ENCODE measurements around the gene PMFBP1. TPM values are rescaled to one million over a fixed set of nuclear protein-coding genes. Genes with fewer than 3 reads are reported as not detected.

PMFBP1 gene
- total RNA-seq, 4 donors from 2014 or later: 0.42 to 1.2 (median 0.51) TPM

DNA sequence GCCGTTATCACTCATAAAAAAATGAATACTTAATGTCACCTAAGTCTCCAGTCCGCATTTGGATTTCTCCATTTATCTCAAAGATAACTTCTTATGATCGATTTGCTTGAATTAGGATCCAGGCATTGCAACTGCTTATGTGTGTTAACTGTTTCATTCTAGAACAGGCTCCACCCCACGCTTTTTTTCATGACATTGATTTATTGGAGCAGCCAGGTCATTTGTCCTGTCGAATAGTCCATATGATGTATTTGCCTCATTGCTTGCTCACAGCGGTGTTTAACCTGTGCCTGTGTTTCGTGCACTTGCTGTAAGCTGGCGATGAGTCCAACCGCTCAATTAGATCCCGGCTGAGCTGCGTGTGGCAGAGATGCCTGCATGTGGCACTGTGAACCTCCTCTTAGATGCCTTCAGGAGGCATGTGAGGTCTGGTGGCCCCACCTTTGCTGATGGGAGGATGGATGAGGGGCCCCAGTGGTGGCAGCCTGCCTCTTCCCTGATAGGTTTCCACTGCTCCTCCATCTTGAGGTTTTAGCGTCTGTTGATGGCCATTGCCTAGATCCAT, 61.9 kb downstream of the PMFBP1 start:
- Histone ChIP-seq H3K27me3 (no peaks in the 10 kb centered on the region), H3K27ac (no peak overlapping the region), H3K4me1 (no peaks in the 10 kb centered on the region), H3K36me3 (peaks cover 5 to 93% (median 55%) of the 10 kb centered on the region in 3 donors), H3K4me3 (no peak overlapping the region), H3K9me3 (peaks cover 0 to 3% (median 0%) of the 10 kb centered on the region in 4 donors)
- TF ChIP-seq EP300 (IDR thresholded peaks at IDR 0.05): no peak
- TF ChIP-seq, protein P1, sequence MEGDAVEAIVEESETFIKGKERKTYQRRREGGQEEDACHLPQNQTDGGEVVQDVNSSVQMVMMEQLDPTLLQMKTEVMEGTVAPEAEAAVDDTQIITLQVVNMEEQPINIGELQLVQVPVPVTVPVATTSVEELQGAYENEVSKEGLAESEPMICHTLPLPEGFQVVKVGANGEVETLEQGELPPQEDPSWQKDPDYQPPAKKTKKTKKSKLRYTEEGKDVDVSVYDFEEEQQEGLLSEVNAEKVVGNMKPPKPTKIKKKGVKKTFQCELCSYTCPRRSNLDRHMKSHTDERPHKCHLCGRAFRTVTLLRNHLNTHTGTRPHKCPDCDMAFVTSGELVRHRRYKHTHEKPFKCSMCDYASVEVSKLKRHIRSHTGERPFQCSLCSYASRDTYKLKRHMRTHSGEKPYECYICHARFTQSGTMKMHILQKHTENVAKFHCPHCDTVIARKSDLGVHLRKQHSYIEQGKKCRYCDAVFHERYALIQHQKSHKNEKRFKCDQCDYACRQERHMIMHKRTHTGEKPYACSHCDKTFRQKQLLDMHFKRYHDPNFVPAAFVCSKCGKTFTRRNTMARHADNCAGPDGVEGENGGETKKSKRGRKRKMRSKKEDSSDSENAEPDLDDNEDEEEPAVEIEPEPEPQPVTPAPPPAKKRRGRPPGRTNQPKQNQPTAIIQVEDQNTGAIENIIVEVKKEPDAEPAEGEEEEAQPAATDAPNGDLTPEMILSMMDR (IDR thresholded peaks at IDR 0.05): no peak
- TF ChIP-seq POLR2A (IDR thresholded peaks at IDR 0.05): no peak
- 91 to 92% methylated on average over 12 of the region's 12 CpGs for WGBS, 2 donors
- DNase-seq (ENCODE audit: low spot score in 2 of 2): no peak

- no peak overlapping the region for H3K4me3 ChIP-seq
- no peaks in the 10 kb centered on the region for H3K4me1 ChIP-seq
- H3K27me3 ChIP-seq: no peaks in the 10 kb centered on the region
- 94 to 97% methylated on average over 12 of the region's 12 CpGs for WGBS, 2 donors
- peaks cover 5 to 100% (median 56%) of the 10 kb centered on the region in 3 donors for H3K36me3 ChIP-seq
- H3K9me3 ChIP-seq: no peaks in the 10 kb centered on the region
- TF ChIP-seq EP300 (IDR thresholded peaks at IDR 0.05) (no peak), POLR2A (IDR thresholded peaks at IDR 0.05) (no peak)
- TF ChIP-seq, protein P1 (IDR thresholded peaks at IDR 0.05): no peak
- no peak overlapping the region for H3K27ac ChIP-seq
- DNase-seq (ENCODE audit: low spot score in 2 of 2): no peak
Measured at GRCh38 chr16:72109300-72109699, 62.7 kb downstream of the PMFBP1 start.

GRCh38 chr16:72108353-72109102, 63.4 kb downstream of the PMFBP1 start:
- no peak overlapping the region for H3K4me3 ChIP-seq
- DNase-seq (ENCODE audit: low spot score in 2 of 2): no peak
- 88 to 95% methylated on average over 16 of the region's 16 CpGs for WGBS, 2 donors
- no peak overlapping the region for H3K27ac ChIP-seq
- H3K9me3 ChIP-seq: no peaks in the 10 kb centered on the region
- H3K27me3 ChIP-seq: no peaks in the 10 kb centered on the region
- peaks cover 8 to 100% (median 63%) of the 10 kb centered on the region in 3 donors for H3K36me3 ChIP-seq
- H3K4me1 ChIP-seq: no peaks in the 10 kb centered on the region
- no peak for TF ChIP-seq POLR2A (IDR thresholded peaks at IDR 0.05)
- no peak for TF ChIP-seq EP300 (IDR thresholded peaks at IDR 0.05)

- no peaks in the 10 kb centered on the region for H3K4me1 ChIP-seq
- no peak overlapping the region for H3K4me3 ChIP-seq
- no peak for DNase-seq (ENCODE audit: low spot score in 2 of 2)
- 91 to 93% methylated on average over 16 to 17 of the region's 17 CpGs for WGBS, 2 donors
- TF ChIP-seq, protein P1 (IDR thresholded peaks at IDR 0.05): no peak
- peaks cover 17 to 100% (median 71%) of the 10 kb centered on the region in 3 donors for H3K36me3 ChIP-seq
- no peak overlapping the region for H3K27ac ChIP-seq
- H3K27me3 ChIP-seq: no peaks in the 10 kb centered on the region
- H3K9me3 ChIP-seq: no peaks in the 10 kb centered on the region
Measured at GRCh38 chr16:72107371-72107770, 64.6 kb downstream of the PMFBP1 start.

DNA sequence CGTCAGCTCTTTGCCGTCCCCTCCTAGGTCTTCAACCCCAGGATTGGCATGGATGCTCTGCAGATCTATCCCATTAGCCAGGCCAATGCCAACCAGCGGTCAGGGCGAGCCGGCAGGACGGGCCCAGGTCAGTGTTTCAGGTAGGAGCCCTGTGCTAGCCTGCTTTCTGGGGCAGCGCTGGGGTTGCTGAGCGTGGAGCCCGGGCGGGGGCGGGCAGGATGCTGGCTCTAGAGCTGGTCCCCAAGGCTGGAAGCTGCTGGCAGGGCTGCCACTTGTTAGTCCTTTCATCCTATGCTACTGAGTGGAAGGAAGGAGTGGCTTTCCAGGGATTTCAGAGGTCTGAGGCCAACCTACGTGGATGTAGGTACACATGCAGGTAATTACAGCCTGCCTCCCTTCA, 66.0 kb downstream of the PMFBP1 start:
- WGBS, 2 donors: 95 to 97% methylated on average over 11 to 12 of the region's 12 CpGs
- DNase-seq (ENCODE audit: low spot score in 2 of 2): no peak
- Histone ChIP-seq H3K4me3 (no peak overlapping the region), H3K27me3 (no peaks in the 10 kb centered on the region), H3K9me3 (no peaks in the 10 kb centered on the region), H3K4me1 (no peaks in the 10 kb centered on the region), H3K27ac (no peak overlapping the region), H3K36me3 (peaks cover 20 to 100% (median 75%) of the 10 kb centered on the region in 3 donors)
- TF ChIP-seq POLR2A (IDR thresholded peaks at IDR 0.05) (no peak), EP300 (IDR thresholded peaks at IDR 0.05) (no peak)
- TF ChIP-seq, protein P1 (IDR thresholded peaks at IDR 0.05): no peak

Measured in tibial nerve (tissue), 4 donors.